Occipital lobe (tissue), 2 donors: ENCODE results near the gene EVA1C. TPM values are rescaled to one million over a fixed set of nuclear protein-coding genes. Genes with fewer than 3 reads are reported as not detected.
"Not testable (repeated sequence)": the region's sequence is repeated elsewhere in the genome, so short reads cannot be mapped to it uniquely, and the experiment has no call there.

Experiments
- DNase-seq: peaks from one replicate; lab custom pipeline; 2025; lab: John Stamatoyannopoulos, UW
- total RNA-seq: library from RNA; depleted of rRNA; stranded (reverse); fragments of >200 nt; gene quantifications from one replicate; pipeline ENCODE4 v1.2.3, GENCODE V29; 2014

EVA1C gene
- total RNA-seq, 1 donor from 2014 or later: 5.6 TPM

DNA sequence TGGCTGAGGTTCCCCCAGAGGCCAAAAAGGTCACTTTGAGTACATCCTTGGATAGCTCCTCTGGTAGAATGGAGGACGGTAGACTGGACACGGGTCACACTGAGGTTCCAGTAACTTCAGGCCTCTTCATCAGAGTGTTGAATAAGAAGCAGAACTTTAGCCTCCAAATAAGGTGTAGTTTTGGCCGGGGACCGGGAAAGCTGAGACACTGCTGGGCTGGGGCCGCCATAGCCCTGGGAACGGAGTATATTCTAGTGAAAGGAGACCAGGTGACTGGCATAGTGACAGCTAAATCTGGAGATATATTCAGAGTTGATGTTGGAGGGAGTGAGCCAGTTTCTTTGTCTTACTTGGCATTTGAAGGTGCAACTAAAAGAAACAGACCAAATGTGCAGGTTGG, 84.1 kb downstream of the EVA1C start:
- DNase-seq: no peak

DNA sequence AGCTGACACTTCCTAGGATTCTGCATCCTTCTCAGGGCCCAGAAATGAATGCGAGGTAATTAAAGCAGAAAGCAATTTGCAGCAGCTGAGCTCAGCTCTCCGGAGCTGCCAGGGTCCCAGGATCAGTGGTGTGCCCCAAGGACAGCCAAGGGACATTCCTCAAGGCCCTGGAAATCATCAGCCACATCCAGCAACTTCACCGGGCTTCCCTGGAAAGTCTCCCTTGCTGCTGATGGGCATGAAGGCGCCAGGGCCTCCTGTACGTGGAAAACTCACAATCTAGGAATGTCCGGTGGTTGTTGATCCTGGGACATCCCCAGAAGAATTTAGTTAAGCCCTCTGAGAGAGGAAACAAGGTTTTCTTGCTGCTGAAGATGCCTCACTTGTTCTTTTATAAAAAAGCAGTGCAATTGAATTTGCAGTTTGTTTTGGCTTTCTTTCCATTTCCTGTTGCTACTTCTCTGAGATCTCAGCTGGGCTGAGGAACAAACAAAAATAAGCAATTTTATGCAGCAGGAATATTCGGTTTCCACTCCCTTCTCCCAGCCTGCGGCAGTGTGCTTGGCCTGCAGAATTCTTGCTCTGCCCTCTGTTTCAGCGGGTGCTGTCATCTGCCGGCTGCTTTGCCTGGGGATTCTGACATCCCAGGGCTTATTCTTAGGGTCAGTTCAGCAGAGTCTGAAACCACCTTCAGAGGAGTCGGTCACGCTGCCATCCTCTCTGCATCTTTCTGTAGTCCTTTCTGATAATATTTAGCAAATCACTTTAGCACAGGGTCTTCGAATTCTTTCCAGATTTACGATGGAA, 86.9 kb downstream of the EVA1C start:
- DNase-seq: no peak

DNA sequence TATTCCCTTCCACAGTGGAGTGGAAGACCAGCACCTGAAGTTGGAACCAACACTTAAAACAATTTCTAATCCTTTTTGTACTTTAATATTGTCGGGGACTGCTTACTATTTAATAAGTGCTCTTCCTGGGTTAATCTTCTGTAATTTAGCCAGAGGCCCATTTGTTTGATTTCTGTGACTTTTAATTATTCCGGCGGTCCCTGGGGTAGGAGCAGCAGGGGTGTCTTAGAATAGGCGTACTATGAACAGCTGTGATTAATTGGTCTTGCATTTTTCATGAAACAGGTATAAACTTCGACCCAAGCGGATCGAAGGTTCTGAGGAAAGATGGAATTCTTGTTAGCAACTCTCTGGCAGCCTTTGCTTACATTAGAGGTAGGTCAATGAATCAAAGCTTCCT, 91.1 kb downstream of the EVA1C start:
- not testable (repeated sequence) for DNase-seq

DNA sequence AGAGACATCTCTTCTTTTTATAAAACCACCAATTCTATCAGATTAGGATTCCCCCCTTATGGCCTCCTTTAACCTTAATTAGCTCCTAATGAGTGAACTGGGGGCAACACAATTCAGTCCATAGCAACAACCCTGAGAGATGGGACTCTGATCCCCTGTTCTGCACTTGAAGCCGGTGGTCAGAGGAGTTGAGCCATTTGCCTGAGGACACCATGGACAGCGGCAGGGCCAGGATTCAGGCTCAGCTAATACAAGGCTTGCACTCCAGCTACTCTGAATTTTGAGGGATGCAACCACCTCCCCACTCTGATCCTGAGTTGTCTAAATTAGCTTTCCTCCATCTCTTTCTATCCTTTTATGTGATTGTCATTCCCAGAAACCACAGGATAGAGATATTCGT, 93.3 kb downstream of the EVA1C start:
- DNase-seq: not testable (repeated sequence)

DNA sequence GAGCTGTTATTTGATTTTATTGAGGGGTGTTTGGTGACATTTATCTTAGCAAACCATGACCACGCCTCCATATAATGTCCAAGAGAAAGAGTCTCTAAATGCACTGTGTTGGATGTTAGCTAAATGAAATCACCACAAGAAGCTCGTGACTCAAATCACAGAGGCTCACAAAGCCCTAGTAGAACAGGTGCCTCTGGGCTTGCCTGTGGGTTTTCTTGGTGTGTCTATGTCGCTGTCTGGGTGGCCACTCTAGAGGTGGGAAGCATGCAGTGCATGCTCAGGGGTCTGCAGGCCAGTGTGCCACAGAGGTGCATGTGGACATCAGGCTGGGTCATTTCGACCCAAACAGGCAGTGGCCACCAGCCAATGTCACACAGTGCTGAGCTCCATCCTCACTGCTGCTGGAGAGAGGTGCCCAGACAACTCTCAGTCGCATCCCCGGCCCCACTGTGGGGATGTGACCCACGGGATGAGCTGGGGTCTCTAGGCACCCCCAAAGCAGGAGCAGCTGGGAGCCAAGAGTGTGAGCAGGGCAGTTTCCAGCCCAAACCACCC, 94.0 kb downstream of the EVA1C start:
- not testable (repeated sequence) for DNase-seq

DNA sequence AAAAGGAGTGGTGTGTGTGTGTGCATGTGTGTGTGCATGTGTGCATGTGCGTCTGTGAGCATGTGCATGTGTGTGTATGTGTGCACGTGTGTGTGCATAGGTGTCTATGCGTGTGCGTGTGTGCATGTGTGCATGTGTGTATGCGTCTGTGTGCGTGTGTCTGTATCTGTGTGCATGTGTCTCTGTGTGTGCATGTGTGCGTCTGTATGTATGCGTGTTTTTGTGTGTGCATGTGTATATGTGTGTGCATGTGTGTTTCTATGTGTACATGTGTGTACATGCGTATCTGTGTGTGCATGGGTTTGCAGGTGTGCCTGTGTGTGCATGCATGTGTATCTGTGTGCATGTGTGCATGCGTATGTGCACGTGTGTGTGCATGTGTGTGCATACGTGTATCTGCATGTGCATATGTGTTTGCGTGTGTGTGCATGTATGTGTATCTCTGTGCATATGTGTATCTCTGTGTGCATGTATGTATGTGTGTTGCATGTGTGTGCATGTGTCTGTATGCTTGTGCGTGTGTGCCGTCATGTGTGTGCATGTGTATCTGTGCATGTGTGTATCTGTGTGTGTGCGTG, 94.9 kb downstream of the EVA1C start:
- no peak for DNase-seq

DNA sequence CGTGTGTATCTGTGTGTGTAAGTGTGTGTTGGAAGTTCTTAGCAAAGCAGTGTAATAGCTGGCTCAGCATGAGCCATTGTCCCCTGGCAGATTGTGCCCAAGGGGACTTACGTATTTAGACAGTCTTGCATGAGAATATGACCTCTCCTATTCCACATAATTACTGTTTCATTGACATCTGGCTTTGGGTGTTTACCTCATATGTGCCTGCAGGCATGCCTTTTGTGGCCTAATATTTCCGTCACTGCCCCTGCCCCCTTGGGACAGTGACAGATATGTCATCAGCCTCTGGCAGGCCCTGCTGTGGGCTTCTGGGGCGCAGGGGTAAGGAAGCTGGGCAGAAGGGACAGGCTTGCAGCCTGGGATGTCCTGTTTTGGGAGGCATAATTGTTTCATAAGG, 95.5 kb downstream of the EVA1C start:
- not testable (repeated sequence) for DNase-seq

DNA sequence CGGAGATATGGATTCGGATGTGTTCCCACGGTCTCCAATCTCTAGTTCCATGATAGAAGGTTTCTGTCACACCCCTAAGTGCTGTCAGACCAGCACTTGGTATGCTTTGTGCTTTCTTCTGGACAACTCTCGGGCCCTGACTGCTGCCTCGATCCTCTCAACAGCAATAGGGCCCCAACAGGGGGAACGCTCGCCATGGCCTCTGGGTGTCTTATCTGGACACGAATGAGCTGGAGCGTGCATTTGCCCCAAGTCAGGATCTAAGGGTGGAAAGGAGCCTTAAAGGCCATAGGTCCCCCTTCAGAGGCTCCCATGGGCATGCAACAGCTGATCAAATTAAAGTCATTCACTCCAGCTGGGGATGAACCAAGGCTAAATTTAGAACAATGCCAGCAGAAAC, 96.1 kb downstream of the EVA1C start:
- DNase-seq: no peak

DNA sequence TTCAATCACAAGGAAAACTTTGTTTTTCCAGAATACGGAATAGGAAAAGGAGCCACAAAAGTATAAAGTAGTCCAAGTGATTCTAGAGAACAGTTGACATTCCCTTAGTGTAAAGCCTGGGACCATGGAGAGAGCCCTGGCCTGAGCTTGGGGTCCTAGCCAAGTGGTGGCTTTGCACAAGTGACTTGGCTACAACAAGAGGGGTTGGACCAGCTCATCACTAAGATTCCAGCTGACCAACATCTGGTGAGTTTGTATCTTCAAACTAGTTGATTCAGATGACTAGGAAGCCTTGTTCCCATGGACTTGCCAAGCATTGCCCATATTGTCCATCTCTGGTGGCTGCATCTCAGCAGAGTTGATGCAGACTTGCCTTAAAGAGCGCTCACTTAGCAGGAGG, 96.5 kb downstream of the EVA1C start:
- not testable (repeated sequence) for DNase-seq

DNA sequence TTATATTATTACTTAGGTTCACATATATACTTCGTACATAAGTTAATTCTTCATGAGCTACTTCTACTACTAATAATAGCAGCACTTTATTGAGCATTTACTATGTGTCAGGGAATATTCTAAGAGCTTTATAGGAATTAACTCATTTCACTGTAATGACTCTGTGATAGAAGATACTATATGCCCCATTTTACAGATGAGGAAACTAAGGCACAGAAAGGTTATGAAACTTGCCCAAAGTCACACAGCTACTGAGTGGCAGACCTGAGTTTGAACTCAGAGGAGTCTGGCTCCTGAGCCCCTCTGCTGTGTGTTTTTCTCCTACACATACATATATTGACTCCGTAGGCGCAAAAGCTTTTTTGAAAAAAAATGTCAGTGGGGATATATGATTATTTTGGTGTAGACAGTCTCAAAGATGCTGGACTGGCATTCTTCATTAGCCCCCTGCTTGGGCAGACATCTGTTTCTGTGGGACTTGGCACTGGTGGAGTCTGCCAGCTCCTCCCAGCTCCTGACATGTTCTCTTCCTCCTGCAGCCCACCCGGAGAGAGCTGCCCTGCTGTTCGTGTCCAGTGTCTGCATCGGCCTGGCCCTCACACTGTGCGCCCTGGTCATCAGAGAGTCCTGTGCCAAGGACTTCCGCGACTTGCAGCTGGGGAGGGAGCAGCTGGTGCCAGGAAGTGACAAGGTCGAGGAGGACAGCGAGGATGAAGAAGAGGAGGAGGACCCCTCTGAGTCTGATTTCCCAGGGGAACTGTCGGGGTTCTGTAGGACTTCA, 102.0 kb downstream of the EVA1C start:
- no peak for DNase-seq

DNA sequence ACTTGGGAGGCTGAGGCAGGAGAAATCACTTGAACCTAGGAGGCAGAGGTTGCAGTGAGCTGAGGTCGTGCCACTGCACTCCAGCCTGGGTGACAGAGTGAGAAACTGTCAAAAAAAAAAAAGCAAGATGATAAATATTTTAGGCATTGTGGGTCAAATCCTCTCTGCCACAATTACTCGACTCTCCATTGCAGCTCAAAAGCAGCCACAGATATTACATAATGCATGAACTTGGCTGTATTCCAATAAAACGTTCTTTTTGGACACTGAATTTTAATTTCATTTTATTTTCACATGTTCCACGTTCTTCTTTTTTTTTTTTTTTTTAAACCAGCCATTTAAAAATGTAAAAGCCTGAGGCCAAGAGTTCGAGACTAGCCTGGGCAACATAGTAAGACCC, 103.4 kb downstream of the EVA1C start:
- no peak for DNase-seq

DNA sequence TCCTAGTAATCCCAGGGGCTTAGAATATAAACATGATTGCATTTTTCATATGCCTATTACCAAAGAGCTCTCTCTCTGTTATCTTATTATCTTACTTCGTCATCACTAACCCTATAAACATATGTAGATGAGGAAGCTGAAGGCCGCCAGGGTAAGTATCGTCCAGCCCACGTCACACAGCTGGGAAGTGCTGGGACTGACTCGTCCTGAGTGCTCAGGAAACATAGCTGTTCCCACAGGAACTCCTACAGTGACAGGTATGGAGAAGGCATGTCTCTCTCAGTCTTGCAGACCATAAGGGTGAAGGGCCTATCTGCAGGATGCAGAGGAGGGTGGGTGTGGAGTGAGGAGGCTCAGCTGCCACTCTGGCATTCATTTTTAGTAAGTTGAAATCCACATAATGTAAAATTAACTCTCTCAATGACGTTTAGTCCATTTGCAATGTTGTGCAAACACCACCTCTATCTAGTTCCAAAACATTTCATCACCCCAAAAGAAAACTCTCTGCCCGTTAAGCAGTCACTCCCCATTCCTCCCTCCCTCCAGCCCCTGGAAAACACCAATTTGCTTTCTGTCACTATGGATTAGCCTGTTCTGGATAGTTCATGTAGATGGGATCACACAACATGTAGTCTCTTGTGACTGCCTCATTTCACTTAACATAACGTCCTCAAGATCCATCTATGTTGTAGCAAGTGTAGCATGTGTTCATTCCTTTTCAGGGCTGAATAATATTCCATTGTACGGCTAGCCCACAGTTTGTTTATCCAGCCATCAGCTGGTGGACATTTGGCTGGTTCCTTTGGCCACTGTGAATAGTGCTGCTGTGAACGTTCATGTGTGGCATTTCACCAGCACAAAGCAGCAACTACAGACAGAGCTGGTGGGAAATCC, 104.5 kb downstream of the EVA1C start:
- DNase-seq: no peak

DNA sequence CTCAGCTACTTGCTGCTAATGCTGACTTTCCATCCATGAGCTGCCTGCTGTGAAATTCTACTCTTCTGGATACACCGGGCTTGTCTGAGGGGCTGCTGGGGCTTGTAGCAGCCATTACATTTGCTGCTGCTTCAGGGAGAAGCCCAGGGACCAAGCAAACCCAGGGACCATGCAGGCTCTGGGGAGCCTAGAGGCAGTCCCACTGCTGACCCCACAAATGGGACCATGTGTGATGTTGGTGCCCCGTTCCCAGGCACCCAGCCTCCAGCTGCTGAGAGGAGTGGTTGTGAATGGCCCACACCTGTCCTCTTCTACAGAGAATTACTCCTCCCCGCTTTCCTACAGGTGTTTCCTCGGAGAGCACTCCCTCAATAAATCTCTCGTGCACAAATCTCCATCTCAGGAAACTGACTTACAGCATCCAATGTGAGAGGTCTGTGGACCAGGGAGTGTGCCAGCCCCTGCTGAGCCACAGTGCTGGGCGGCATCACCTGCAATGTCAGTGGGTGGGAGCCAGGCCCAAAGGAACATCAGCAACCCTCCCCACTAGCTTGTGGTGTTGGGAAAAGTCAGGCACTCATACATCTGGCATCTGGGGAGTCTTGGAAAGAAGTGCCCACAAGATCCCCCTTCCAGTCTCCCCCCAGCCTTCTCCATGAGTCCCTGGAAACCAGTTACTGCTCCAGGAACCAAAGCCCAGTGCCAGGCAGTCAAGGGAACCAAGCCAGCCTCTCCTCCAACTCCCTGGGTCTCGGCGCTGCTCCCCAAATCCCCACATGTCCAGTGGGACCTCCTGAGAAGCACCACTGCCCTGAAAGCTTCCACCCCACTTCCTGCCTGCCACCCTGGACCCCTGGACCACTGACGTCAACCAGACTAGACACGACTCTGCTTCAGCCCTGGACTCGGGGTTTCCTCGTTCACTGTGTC, 107.7 kb downstream of the EVA1C start:
- no peak for DNase-seq

DNA sequence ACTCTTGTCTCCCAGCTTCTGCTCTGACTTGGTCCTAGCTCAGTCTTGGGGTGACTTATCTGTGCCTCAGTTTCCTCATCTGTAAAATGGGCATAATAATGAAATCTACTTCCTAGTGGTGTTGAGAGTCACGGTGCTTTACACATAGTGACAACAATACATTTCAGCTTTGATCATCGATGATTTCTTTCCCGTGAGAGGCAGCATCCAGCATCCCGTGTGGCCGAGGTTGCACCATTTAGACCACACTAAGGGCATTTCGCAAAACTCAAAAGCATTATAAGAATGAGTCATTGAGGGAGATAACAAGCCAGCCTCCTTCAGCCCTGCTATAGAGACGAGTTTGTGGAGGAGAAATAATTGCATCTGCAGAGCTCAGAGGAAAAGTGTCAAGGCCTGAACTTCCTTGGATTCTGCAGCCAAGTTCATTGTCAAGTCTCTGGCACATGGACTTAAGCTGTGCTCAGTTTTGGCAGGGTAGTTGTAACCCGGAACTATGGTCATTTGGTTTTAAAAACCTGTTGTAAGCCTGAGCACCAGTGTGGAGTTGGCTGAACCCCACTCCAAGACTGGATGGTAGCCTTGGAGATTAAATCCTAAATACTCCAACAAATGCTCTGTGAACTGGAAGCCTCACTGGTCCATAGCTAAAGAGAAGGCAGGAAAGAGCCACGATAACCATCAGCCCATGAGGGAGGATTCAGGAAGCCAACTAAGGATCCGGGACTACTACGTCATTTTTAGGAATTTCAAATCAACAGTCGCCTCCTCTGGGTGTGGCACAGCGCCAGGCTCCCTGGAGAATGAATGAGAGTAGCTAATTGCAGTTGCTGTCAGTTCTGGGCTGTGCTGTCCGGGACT, 108.6 kb downstream of the EVA1C start:
- no peak for DNase-seq

DNA sequence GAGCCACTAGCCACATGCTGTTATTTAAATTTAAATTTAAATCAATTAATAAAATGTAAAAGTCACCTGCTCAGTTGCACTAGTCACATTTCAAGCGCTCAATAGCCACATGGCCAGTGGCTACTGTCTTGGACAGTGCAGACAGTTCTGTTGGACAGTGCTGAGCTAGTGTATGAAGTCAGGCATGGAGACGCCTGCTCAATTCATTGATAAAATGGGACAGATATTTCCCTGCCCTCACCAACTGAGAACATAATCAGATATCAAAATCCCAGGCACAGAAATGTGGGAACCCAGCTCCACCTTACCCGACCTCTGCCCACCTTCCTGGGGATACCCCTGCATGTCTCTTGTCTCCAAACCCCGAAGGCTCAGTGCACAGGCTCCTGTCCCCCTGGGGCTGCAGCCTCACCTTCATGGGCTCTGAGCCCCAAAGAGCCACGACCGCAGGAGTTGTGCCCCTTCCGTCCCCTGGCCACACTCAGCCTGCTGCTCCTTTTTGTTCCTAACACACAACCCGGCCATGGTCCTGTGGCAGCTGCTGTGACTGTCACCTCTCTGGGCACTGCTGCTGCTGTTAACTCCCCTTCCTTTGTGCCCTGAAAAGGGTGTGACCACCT, 109.3 kb downstream of the EVA1C start:
- DNase-seq: no peak

DNA sequence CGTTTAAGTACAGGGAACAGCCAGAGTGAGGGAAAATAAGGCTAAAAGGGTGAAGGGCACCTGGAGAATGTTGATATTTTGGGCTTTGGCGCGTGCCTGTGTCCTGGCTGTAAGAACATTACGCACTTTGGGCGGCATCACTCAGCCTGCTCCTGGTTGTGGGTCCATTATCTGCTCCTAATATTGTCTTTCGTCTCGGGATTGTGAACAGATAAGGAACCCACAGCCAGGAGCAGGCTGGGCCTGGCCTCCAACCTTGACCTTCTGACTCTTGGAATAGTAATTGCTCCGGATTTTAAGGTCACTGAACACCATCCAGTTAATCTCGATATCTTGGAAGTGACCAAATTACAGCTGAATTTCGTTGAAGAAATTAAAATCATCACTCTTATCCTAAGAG, 111.0 kb downstream of the EVA1C start:
- DNase-seq: no peak

DNA sequence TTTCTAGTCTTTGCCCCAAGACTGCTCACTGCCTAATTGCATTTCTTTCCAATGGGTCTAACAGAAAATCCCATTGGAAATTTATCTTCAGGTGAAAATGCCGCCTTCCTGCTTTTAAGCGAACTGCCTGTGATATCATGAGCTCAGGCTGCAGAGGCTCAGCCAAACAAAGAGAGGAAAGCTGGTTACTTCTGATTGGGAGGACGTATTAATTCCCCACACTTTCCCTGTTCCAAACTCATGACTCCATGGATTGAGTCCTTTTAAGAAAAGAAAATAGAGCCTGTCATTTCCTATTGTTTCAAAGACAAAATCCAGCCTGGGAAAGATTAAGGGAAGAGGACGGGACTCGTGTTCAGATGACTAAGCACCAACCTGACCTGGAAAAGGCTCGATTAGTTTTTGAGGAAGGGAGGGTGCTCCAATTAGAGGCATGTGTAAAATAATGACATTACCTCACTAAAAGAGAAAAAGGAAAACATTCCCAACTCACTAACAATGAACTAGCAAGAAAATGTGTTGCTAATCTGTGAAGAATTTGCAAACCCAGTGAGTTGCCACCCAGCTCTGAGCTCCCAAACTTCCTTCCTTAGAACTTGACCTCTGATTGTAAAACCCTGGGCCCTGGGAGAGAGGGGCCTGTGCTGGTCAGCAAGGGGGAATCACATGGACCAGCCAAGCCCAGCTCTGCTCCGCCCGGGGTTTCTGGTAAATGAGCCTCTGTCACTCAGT, 111.6 kb downstream of the EVA1C start:
- DNase-seq: no peak

DNA sequence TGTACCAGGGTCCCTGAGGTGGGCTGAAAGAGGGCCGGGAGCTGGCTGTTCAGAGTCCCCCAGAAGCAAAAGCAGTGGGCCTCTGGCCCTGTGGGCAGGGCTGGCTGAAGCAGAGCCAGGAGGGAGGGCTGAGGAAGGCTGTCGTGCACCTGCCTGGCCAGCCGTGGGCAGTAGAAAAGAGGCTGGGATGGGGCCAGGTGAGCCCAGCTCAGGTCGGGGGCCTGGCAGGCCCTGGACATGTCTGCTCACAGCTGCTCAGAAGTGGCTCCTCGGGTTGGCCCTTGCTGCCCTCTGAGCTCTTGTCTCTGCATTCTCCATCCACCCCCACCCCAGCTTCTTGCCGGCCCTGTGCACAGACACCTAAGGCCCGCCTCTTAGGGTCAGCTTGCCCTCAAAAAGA, 112.8 kb downstream of the EVA1C start:
- DNase-seq: no peak
